Naive thymus-derived CD8-positive, alpha-beta T cell (primary cell): ENCODE measurements around the gene CHMP1B. TPM values are rescaled to one million over a fixed set of nuclear protein-coding genes. Genes with fewer than 3 reads are reported as not detected.
A peak's percentile ranks its signal among the peaks of the same experiment; 100 is the strongest.

Experiments
- ATAC-seq, 2 donors: fragments of 150-1000 bp; cut with Tn5 transposase in 1 of 2; sonication (Bioruptor Pico), chemical (Tn5 transposase) in 1 of 2; 1 replicate in 1 of 2; 2 replicates in 1 of 2; pipeline ENCODE4 v1.10.0; 2021; ENCODE audit warnings: mild to moderate bottlenecking in 2 of 2, moderate library complexity in 2 of 2
- POLR2A ChIA-PET: fragments of 350-600 bp; sonication (Branson Sonifier 250); formaldehyde crosslinking; loops from one replicate; lab custom pipeline; 2021; ENCODE audit warnings: antibody characterized with exemption; lab: Charles Lee
- DNase-seq, 10 donors: peaks; one replicate each; pipeline versions ENCODE4 v3.0.0 to v3.0.0-alpha.2; 2020 to 2022
- H3K27ac Mint-ChIP-seq, 10 donors: one replicate each; pipeline ENCODE4 v1.8.0; 2020 to 2022; ENCODE audit warnings: mild to moderate bottlenecking in 10 of 10, mixed read lengths in 10 of 10, moderate library complexity in 4 of 10, inconsistent platforms in 1 of 10
- H3K27me3 Mint-ChIP-seq, 5 donors: one replicate each; pipeline ENCODE4 v1.8.0; 2021 to 2022; ENCODE audit warnings: mixed read lengths in 5 of 5
- H3K36me3 Mint-ChIP-seq, 3 donors: one replicate each; pipeline ENCODE4 v1.8.0; 2020 to 2022; ENCODE audit warnings: mixed read lengths in 3 of 3, mild to moderate bottlenecking in 2 of 3, inconsistent platforms in 1 of 3
- H3K4me1 Mint-ChIP-seq, 4 donors: one replicate each; pipeline ENCODE4 v1.8.0; 2021 to 2022; ENCODE audit warnings: mixed read lengths in 4 of 4
- H3K4me3 Mint-ChIP-seq, 10 donors: one replicate each; pipeline ENCODE4 v1.8.0; 2020 to 2022; ENCODE audit warnings: mild to moderate bottlenecking in 10 of 10, mixed read lengths in 10 of 10, moderate library complexity in 6 of 10, inconsistent platforms in 1 of 10
- H3K9me3 Mint-ChIP-seq, 9 donors: one replicate each; pipeline ENCODE4 v1.8.0; 2020 to 2022; ENCODE audit warnings: mixed read lengths in 9 of 9, mild to moderate bottlenecking in 3 of 9, inconsistent platforms in 1 of 9, moderate library complexity in 1 of 9
- polyA plus RNA-seq, 3 donors: library from polyadenylated mRNA; unstranded; fragments of 300-500 nt; fragmentation: Illumina TruSeq; gene quantifications; one replicate each; pipeline ENCODE4 v1.2.3, GENCODE V29; 2021
- total RNA-seq, 8 experiments: library from RNA in 2 of 8; stranded (reverse) in 2 of 8; gene quantifications; one replicate each; pipeline ENCODE4 v1.2.3 and lab custom pipeline; 2021 to 2026

Gene CHMP1B
- total and polyA plus RNA-seq, 5 experiments from 2014 or later: 45.2 to 58.0 (median 53.4) TPM

DNA sequence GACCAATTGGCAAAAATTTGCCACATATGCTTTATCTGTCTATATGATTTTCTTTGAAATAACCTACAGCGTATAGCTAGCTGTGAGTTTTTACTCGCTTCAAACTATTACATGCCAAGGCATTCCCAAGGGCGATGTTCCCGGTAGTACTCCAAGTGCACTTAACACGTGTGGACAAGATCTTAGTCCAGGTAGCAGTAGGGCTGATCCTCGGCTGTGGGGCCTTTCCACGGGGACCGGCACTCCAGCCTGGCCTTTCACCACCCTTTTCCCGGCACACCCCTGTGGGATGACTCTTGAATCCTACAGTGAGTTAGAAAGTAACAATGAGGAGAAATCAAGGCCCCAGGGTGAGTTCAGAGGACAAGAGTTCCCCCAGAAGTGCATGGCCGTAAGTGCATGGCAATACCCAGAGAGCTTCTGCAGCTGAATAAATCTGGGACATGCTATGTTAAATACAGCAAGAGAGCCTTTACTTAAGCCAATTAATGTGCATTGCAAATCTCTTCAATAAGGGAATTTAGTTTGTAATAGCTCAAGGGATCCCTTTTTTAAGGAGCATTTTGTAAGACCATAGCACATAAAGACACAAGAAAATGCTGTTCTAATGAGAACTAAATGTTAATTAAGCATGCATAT, 26.4 kb downstream of the CHMP1B start:
- H3K36me3 Mint-ChIP-seq: peaks cover 0 to 13% (median 10%) of the 10 kb centered on the region in 3 donors
- H3K27me3 Mint-ChIP-seq: no peaks in the 10 kb centered on the region
- no peak for ATAC-seq
- no peak overlapping the region for H3K27ac Mint-ChIP-seq
- peaks cover 0 to 10% (median 3%) of the 10 kb centered on the region in 4 donors for H3K4me1 Mint-ChIP-seq
- H3K9me3 Mint-ChIP-seq: peaks cover 0 to 9% (median 0%) of the 10 kb centered on the region in 9 donors
- POLR2A ChIA-PET: interaction anchor here (0.6 kb wide), 1 partner anchor 27 kb away, joined by 3 read pairs; no protein-coding TSS in a partner anchor
- no peak overlapping the region for H3K4me3 Mint-ChIP-seq
- no peak for DNase-seq

DNA sequence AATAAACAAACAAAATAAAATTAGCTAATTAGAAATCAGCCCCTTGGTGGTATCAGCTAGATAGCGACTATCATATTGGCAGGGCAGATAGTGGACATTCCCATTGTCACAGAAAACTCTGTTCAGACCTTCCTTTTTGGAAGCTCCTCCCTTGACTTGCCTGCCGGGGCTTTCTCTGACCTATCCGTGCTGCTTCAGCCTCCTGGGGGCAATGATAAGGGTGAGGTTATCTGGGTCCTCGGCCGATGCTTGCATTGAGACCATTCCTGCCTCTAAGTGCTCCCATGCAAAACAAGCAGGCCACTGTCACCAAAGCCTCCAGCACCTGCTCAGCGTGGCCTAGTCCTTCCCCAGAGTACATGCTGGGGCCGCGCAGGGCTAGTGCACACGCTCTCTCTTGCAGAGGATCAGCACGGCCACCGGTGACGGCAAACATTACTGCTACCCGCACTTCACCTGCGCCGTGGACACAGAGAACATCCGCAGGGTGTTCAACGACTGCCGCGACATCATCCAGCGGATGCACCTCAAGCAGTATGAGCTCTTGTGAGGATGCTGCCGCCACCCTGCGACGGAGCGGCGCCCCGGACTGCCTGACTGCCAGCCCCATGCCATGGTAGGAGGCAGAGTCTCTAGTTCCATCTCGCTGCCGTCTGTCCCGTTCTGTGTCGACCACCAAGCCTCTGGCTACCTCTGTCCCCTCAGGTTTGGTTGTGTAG, 29.5 kb downstream of the CHMP1B start:
- no peak for DNase-seq
- H3K4me1 Mint-ChIP-seq: peaks cover 0 to 28% (median 3%) of the 10 kb centered on the region in 4 donors
- POLR2A ChIA-PET: no interaction called here
- H3K36me3 Mint-ChIP-seq: peaks cover 0 to 33% (median 15%) of the 10 kb centered on the region in 3 donors
- no peak for ATAC-seq
- peaks cover 0 to 2% (median 0%) of the 10 kb centered on the region in 9 donors for H3K9me3 Mint-ChIP-seq
- no peaks in the 10 kb centered on the region for H3K27me3 Mint-ChIP-seq
- H3K4me3 Mint-ChIP-seq: no peak overlapping the region
- H3K27ac Mint-ChIP-seq: peak overlapping the region in 1 of 10 donors; percentile 37

DNA sequence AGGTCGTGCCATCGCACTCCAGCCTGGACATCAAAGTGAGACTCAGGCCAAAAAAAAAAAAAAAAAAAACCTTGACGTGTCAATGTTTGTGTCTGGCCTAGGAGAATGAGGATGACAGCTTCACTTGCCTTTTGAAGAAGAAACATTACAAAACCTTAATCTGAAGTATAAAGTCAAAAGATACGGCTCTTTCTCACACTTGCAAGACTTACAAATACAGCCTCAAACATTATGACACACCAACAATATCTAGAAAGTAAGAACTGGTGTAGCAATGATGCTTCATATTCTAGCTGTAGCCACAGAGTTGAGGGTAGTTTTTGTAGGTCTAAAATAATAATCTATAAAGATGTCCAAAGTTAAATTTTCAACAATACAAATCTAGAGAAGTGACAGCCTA, 31.4 kb downstream of the CHMP1B start:
- Mint-ChIP-seq H3K36me3 (peaks cover 0 to 49% (median 15%) of the 10 kb centered on the region in 3 donors), H3K4me3 (no peak overlapping the region), H3K4me1 (peaks cover 0 to 28% (median 3%) of the 10 kb centered on the region in 4 donors), H3K9me3 (no peaks in the 10 kb centered on the region), H3K27ac (peak overlapping the region in 1 of 10 donors; percentile 61), H3K27me3 (no peaks in the 10 kb centered on the region)
- ATAC-seq: no peak
- no peak for DNase-seq
- POLR2A ChIA-PET: no interaction called here

DNA sequence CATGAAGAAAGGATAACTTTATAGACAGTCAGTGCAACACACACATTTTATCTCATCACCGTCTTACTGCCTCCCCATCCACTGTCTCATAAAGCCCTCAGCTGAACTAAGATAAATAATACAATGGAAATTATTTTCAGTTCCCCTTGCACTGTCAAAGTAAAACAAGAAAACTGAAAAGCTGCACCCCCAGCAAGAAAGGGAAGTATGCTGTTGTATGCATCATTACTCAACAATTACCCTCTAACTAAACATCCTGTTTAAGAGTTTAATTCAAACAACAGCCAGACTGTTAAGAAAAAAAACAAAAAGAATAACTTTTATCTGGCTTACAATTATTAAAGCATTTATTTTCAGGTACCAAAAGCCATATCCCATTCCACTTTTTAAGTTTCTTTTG, 31.9 kb downstream of the CHMP1B start:
- no peak for DNase-seq
- peak overlapping the region in 5 of 10 donors; percentile 29 to 61 (median 52) for H3K27ac Mint-ChIP-seq
- peaks cover 0 to 28% (median 3%) of the 10 kb centered on the region in 4 donors for H3K4me1 Mint-ChIP-seq
- H3K9me3 Mint-ChIP-seq: no peaks in the 10 kb centered on the region
- ATAC-seq: peak in 1 of 2 donors; percentile 39
- H3K36me3 Mint-ChIP-seq: peaks cover 0 to 55% (median 15%) of the 10 kb centered on the region in 3 donors
- POLR2A ChIA-PET: no interaction called here
- no peak overlapping the region for H3K4me3 Mint-ChIP-seq
- no peaks in the 10 kb centered on the region for H3K27me3 Mint-ChIP-seq

DNA sequence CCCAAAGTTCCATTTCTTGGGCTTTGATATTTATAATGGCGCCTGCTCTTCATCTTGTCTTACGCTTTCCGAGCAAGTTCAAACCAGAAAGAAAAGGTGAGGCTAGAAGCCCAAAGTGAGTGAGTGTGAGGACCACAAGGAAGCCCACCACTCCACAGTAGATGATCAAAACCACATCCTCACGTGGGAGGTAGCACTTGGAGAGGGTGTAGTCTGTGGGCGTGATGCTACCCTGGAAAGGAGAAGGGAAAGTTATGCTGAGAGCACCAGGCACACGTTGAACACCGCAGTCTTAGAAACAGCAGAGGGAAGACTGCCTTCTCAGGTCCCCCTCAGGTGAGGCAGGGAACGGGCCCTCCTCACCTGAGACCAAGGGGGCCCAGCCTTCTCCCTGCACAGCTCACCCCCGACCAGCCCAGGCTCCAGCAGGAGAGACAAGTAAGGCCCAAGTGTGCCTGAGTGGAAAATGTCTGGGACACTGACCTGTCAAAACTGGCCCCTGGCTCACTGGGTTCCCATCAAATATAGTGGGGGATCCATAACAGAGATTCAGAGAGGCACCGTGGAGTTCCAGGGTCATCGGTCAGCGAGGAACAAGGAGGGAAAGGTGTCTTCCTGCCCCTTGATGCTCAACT, 33.3 kb downstream of the CHMP1B start:
- Mint-ChIP-seq H3K27me3 (no peaks in the 10 kb centered on the region), H3K4me1 (peaks cover 0 to 28% (median 2%) of the 10 kb centered on the region in 4 donors), H3K9me3 (no peaks in the 10 kb centered on the region), H3K27ac (peak overlapping the region in 2 of 10 donors; percentile 37 to 76), H3K36me3 (peaks cover 0 to 68% (median 16%) of the 10 kb centered on the region in 3 donors), H3K4me3 (no peak overlapping the region)
- POLR2A ChIA-PET: no interaction called here
- ATAC-seq (no peak), DNase-seq (no peak)

DNA sequence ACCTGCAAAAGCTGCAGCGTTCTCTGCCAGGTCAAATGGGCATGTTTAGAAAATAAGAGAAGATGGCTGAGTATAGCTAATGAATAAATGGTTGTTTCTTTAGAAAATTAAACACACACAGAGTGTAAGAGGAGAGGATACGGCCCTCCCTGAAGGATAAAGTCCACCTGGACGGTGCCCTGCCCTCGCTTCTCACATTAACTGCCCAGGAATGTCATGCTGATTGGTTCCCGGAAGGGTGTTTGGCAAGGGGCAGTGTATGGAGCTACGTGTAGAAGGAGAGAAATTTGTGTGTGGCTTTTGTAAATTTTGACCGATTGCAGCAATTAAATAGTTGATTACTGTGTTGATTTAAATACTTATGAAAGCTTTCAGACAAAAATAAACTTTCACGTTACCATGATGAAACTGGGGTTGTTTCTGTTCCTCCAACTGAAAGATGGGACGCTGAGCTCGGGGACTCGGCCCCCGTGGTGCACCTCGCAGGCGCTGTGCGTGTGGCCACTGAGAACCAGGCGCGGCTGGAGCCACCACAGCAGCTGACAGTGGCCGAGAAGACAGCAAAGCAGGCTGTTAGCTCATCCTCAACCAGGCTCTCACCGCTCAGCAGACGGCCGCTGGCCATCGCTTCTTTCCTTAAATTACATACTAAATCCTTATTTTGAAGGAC, 34.2 kb downstream of the CHMP1B start:
- Mint-ChIP-seq H3K4me3 (no peak overlapping the region), H3K36me3 (peaks cover under 1 to 76% (median 19%) of the 10 kb centered on the region in 3 donors), H3K27me3 (no peaks in the 10 kb centered on the region), H3K4me1 (peaks cover 0 to 28% (median under 1%) of the 10 kb centered on the region in 4 donors), H3K27ac (peak overlapping the region in 1 of 10 donors; percentile 24), H3K9me3 (no peaks in the 10 kb centered on the region)
- POLR2A ChIA-PET: no interaction called here
- ATAC-seq (no peak), DNase-seq (no peak)

DNA sequence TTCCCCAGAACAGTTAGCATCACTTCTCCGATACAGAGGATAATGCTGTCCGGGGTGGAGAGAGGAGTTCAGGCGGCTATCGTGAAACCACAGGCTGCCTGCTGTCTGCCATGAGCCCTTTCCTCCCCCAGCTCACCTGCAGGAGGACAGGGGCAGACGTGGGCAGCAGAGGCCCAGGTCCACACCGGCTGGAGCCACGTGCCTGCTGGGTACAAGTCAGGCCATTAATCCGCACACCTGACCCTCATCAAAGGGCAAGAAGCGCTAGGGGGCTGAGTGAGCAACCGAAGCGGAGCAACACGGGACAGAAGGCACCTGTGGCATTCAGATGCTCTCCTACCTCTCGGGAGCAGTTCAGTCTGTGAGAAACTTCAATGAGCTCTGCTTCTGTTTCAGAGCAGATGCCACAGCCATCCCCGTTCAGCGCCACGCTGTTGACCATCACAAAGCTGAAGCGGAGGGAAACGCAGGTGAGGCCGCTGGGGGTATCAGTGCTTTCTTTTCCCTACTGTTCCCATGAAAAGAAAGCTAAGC, 35.4 kb downstream of the CHMP1B start:
- Mint-ChIP-seq H3K4me3 (no peak overlapping the region), H3K27me3 (no peaks in the 10 kb centered on the region), H3K27ac (no peak overlapping the region), H3K9me3 (no peaks in the 10 kb centered on the region), H3K36me3 (peaks cover 4 to 83% (median 16%) of the 10 kb centered on the region in 3 donors), H3K4me1 (peaks cover 0 to 22% (median 0%) of the 10 kb centered on the region in 4 donors)
- DNase-seq (no peak), ATAC-seq (no peak)
- POLR2A ChIA-PET: no interaction called here

DNA sequence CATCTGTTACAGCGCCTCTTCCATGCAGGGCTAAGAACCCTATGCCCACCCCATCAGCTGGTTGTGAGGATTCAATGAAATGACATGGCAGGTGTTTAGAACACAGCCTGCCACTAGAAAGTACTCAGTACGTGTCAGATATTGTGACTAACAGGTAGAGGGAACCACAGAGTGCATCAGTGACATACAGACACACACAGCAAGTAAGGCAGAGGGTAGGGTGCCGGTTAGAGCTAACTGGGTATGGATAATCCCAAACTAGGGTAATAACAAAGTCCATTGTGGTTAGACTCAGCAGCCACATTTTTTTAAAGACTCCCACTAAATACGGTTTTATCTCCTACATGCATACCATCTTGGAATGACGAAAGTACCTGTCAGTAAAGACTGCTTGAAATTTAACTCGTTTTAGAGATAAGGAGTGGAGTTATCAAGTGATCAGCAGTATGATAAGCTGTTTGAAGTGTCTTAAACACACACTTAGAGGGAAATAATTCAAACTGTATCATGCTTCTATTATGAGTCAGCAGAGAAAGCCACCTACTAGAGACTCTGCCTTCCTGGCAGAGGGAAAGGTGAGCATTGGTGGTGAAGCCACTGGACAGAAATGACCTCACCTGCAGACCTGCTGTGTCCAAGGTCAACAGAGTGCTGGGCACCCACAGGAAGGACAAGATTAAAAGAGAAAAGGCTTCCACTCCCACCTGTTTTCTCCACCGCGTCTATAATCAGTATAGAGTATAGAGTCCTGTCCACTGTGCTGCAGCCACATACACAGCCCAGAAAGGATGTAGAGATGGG, 36.3 kb downstream of the CHMP1B start:
- no peak for DNase-seq
- H3K36me3 Mint-ChIP-seq: peaks cover 4 to 84% (median 14%) of the 10 kb centered on the region in 3 donors
- no peak for ATAC-seq
- POLR2A ChIA-PET: no interaction called here
- peaks cover 0 to 18% (median 0%) of the 10 kb centered on the region in 4 donors for H3K4me1 Mint-ChIP-seq
- H3K9me3 Mint-ChIP-seq: no peaks in the 10 kb centered on the region
- H3K4me3 Mint-ChIP-seq: no peak overlapping the region
- peak overlapping the region in 1 of 10 donors; percentile 28 for H3K27ac Mint-ChIP-seq
- H3K27me3 Mint-ChIP-seq: no peaks in the 10 kb centered on the region

DNA sequence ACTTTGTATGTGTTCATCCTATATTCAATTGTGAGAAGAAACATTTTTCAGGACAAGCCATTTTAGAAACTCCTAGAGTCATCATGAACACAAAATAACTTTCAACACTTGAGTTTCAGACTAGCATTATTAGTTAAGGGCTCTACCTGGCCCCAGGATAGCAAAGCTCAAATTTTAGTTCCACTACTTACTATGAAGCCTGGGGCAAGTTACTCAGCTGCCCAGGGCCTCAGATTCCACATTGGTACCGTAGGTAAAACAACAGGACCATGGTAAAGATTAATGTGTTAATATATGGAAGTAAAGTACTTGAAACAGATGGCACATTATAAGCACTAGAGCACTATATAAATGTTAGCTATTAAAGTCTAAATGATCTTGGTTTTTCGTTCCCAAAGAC, 37.5 kb downstream of the CHMP1B start:
- no peak for DNase-seq
- Mint-ChIP-seq H3K4me1 (peaks cover 0 to 13% (median 1%) of the 10 kb centered on the region in 4 donors), H3K4me3 (no peak overlapping the region), H3K27ac (peak overlapping the region in 1 of 10 donors; percentile 5), H3K36me3 (peaks cover 4 to 90% (median 17%) of the 10 kb centered on the region in 3 donors), H3K27me3 (no peaks in the 10 kb centered on the region), H3K9me3 (no peaks in the 10 kb centered on the region)
- ATAC-seq: no peak
- POLR2A ChIA-PET: interaction anchor here (1.2 kb wide), 1 partner anchor 20 kb away, joined by 3 read pairs; no protein-coding TSS in a partner anchor

DNA sequence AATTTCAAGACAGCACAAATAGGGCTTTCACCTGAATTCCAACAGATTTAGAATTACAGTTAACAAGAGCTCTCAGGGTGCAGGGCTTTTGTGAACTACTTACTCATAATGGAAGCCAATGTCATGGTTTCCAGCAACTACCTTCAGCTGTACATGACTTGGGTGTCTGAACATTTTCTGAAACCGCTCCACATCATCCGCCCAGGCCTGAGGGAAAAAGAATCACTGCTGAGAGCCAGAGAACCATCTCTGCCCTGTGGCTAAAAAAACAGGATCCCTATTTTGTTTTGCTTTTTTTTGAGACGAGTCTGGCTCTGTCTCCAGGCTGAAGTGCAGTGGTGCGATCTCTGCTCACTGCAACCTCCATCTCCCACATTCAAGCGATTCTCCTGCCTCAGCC, 38.1 kb downstream of the CHMP1B start:
- peaks cover 0 to 15% (median 2%) of the 10 kb centered on the region in 4 donors for H3K4me1 Mint-ChIP-seq
- ATAC-seq (no peak), DNase-seq (no peak)
- no peak overlapping the region for H3K27ac Mint-ChIP-seq
- POLR2A ChIA-PET: interaction anchor here (1.2 kb wide), 1 partner anchor 19 kb away, joined by 3 read pairs; no protein-coding TSS in a partner anchor
- H3K36me3 Mint-ChIP-seq: peaks cover 4 to 90% (median 15%) of the 10 kb centered on the region in 3 donors
- no peak overlapping the region for H3K4me3 Mint-ChIP-seq
- H3K27me3 Mint-ChIP-seq: no peaks in the 10 kb centered on the region
- H3K9me3 Mint-ChIP-seq: no peaks in the 10 kb centered on the region

DNA sequence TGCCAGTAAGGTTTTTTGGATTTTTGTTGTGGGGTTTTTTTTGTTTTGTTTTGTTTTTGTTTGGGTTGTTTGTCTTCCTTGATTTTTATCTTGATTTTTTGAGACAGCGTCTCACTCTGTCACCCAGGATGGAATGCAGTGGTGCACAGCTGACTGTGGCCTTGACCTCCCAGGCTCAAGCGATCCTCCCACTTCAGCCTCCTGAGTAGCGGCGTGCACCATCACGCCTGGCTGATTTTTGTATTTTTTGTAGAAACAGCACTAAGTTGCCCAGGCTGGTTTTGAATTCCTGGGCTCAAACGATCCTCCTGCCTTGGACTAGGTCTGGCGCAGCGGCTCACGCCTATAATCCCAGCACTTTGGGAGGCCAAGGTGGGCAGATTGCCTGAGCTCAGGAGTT, 40.5 kb downstream of the CHMP1B start:
- no peak for DNase-seq
- ATAC-seq: no peak
- POLR2A ChIA-PET: no interaction called here
- H3K9me3 Mint-ChIP-seq: no peaks in the 10 kb centered on the region
- peaks cover 4 to 87% (median 25%) of the 10 kb centered on the region in 3 donors for H3K36me3 Mint-ChIP-seq
- H3K27ac Mint-ChIP-seq: no peak overlapping the region
- H3K27me3 Mint-ChIP-seq: no peaks in the 10 kb centered on the region
- peaks cover 0 to 5% (median 4%) of the 10 kb centered on the region in 4 donors for H3K4me1 Mint-ChIP-seq
- no peak overlapping the region for H3K4me3 Mint-ChIP-seq
